IPS-15b (cell line): Measurements from ENCODE around the gene FMN1.

Experiments
- H3K27me3 ChIP-seq: one replicate; pipeline ENCODE4 v1.6.1; 2013; ENCODE audit warnings: low read length; ENCODE audit not compliant: control insufficient read depth, insufficient read depth
- H3K36me3 ChIP-seq: one replicate; pipeline ENCODE4 v1.6.1; 2013; ENCODE audit warnings: low read length; ENCODE audit not compliant: control insufficient read depth, insufficient read depth
- H3K4me1 ChIP-seq: one replicate; pipeline ENCODE4 v1.6.1; 2013; ENCODE audit warnings: mild to moderate bottlenecking, low read length; ENCODE audit not compliant: control insufficient read depth, insufficient read depth
- H3K4me3 ChIP-seq: one replicate; pipeline ENCODE4 v1.5.1; 2013; ENCODE audit warnings: low read depth, low read length
- H3K9ac ChIP-seq: one replicate; pipeline ENCODE4 v1.6.1; 2013; ENCODE audit warnings: low read depth, mild to moderate bottlenecking, low read length
- H3K9me3 ChIP-seq: one replicate; pipeline ENCODE4 v1.6.1; 2013; ENCODE audit warnings: mild to moderate bottlenecking, low read length; ENCODE audit not compliant: control insufficient read depth, insufficient read depth

The FMN1 gene

DNA sequence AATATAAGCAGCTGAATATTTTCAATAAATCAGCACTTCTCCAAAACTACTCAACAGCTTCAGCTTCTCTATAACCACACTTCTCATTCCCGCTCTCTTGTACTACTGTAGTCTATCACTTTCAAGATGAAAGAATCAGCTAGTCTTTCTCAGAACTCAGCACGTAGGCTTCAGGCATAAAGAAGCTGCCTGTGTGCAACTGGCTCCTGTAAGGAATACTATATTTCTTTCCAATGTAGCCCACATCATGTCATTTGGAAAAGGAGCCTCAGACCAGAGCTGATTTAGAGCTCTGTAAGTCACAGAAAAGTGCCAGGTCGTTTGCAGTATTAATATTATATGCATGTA is 62.3 kb downstream of the FMN1 start:
- H3K36me3 ChIP-seq, result no peaks in the 10 kb centered on the region
- H3K4me3 ChIP-seq, result no peak overlapping the region
- H3K9me3 ChIP-seq, result no peaks in the 10 kb centered on the region
- no peak overlapping the region for H3K9ac ChIP-seq
- H3K4me1 ChIP-seq, result no peaks in the 10 kb centered on the region
- H3K27me3 ChIP-seq, result no peaks in the 10 kb centered on the region

DNA sequence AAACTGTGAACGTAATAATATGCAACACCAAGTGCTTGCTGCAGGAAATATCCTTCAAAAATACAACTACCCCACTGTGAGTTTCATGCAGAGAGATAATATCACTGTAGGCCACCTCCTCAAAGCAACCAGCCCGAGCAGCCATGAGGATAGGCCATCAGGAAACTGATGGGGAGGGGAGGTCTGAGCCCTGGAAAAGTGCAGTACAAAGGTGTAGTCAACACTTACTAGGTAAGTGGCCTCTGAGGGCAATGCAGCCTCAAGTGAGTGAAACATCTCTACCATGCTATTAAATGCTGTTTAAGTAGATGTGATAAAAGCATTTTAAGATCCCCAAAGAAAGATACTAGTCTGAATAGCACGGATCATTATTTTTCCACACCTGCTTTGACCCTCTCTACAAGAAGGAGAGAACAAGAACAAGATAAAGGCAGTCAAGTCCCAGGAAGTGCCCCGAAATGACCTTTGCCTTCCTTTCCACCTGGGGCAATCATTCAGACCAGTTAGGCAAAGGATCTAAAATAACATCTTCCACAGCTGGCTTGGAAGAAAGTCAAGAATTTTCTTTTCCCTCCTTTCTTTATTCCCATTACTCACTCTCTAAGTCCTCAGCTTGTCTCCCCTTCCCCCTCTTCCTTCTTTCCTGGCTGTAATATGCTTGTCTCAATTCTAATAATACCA is 62.8 kb downstream of the FMN1 start:
- no peaks in the 10 kb centered on the region for H3K27me3 ChIP-seq
- no peaks in the 10 kb centered on the region for H3K9me3 ChIP-seq
- H3K9ac ChIP-seq, result no peak overlapping the region
- H3K36me3 ChIP-seq, result no peaks in the 10 kb centered on the region
- H3K4me3 ChIP-seq, result no peak overlapping the region
- no peaks in the 10 kb centered on the region for H3K4me1 ChIP-seq

DNA sequence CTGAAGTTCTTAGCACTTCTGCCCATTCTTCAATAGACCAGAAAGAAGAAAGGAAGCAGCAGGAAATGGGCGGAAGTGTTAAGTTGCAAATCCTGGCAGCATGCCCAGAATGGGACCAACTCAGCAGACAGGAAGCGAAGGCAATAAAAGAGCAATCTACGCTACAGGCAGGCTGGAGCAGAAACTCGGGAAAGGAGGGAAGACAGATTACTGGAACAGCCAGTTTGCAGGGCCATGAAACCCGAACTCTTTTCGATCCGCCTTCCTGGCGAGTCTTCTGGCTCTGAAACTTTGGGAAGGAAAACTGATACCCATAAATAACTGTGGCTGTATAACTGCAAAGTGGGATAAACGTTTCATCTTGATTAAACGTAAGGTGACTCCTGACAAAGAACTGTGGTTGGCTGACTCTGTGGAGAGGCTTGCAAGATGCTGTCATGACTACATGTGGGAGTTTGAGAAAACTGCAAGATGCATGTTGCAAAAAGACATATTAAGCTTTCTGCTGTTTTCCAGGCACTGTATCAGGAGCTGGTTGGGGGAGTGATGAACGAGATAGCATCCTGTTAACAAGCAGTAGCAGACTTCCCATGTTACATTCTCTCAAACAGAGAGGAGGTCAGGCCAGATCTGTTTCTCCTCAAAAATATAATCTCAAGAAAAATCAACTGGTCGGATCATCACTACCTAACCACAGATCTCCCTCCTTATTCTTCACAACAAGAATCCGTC is 67.8 kb downstream of the FMN1 start:
- no peaks in the 10 kb centered on the region for H3K36me3 ChIP-seq
- H3K4me3 ChIP-seq, result no peak overlapping the region
- H3K9me3 ChIP-seq, result no peaks in the 10 kb centered on the region
- no peaks in the 10 kb centered on the region for H3K4me1 ChIP-seq
- no peak overlapping the region for H3K9ac ChIP-seq
- no peaks in the 10 kb centered on the region for H3K27me3 ChIP-seq

DNA sequence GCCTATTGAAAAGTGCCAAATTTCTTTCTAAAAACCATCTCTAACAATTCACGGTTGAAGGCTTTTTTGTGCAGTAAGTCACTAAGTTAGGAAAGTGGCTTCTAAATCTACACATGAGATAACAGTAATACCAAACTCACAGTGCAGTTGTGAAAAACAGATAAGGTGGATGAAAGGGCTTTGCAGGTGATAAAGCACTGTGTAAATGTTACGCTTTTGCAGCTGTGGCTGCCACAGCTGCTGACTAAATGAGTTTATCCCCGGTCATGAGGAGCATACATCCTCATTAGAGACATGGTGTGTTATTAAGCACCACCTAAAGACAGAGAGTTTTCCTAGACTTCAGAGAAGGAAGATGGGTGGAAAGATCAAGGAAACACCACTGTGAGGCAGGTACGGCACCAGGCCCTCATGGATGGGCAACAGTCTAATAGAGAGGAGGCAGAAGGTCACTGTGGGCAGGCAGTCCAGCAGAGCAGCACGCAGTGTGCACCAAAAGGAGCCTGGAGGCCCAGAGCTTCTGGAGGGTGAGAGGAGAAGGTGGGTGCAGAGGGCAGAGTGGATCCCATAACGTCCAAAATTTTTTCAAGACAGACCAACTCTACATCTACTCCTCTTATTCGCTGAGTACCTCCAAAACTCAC is 68.5 kb downstream of the FMN1 start:
- H3K27me3 ChIP-seq, result no peaks in the 10 kb centered on the region
- H3K4me3 ChIP-seq, result no peak overlapping the region
- H3K9me3 ChIP-seq, result no peaks in the 10 kb centered on the region
- no peaks in the 10 kb centered on the region for H3K36me3 ChIP-seq
- H3K9ac ChIP-seq, result no peak overlapping the region
- no peaks in the 10 kb centered on the region for H3K4me1 ChIP-seq

DNA sequence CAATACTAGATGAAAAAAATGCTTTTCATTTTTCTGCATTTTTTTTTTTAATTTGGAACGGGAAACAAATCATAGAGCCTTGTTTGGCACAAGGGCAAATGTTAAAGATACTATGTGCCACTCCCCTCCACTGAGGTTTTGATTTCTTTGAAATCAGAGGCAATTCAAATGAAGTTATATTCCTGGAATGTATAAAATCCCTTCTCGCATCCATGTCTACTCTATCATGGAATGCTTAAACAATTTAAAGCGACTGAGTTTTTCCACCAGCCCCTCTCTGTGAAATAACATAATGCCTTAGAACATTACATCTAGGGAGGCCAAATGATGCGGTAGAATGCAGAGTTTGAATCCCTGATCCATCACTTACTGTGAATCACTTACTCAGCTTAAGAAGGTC is 69.7 kb downstream of the FMN1 start:
- H3K9ac ChIP-seq, result no peak overlapping the region
- no peaks in the 10 kb centered on the region for H3K9me3 ChIP-seq
- H3K4me3 ChIP-seq, result no peak overlapping the region
- H3K4me1 ChIP-seq, result no peaks in the 10 kb centered on the region
- H3K36me3 ChIP-seq, result no peaks in the 10 kb centered on the region
- no peaks in the 10 kb centered on the region for H3K27me3 ChIP-seq

DNA sequence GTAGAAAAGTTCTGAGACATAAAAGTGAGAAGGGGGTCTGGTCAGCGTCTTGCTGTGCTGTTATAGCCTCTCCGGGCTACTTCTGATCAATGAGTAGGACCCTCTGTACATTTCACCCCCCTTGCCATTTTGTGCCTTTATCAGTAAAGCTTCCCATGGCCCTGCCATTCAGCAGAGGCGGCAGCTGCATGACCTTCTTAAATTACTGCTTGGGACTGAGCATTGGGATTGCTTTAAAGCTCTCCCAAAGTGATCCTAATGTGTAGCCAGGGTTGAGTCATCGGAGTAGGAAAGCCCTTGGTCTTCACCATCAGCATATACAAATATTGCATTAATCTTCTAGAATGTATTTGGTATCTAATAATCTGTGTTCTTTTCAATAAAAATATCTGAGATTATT is 70.2 kb downstream of the FMN1 start:
- no peaks in the 10 kb centered on the region for H3K27me3 ChIP-seq
- H3K4me1 ChIP-seq, result no peaks in the 10 kb centered on the region
- H3K9me3 ChIP-seq, result no peaks in the 10 kb centered on the region
- no peaks in the 10 kb centered on the region for H3K36me3 ChIP-seq
- no peak overlapping the region for H3K4me3 ChIP-seq
- no peak overlapping the region for H3K9ac ChIP-seq

DNA sequence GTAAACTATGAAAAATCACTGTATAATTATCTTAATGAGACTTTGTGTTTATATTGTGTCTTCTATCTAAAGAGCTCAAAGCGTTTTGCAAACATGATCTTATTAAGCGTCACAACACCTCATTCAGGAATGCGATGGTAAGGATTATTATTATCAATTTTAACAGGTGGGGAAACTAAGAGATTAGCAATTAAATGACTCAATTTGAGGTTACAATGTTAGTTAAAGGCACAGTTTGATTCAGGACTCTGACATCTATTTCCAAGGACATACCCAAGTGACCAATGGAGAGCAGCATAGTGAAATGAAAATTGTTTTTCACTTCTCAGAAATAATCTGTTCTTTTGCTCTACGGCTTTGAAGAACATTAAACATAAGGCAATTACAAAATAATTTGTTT is 74.6 kb downstream of the FMN1 start:
- no peaks in the 10 kb centered on the region for H3K36me3 ChIP-seq
- no peaks in the 10 kb centered on the region for H3K4me1 ChIP-seq
- no peak overlapping the region for H3K4me3 ChIP-seq
- H3K27me3 ChIP-seq, result no peaks in the 10 kb centered on the region
- H3K9me3 ChIP-seq, result no peaks in the 10 kb centered on the region
- no peak overlapping the region for H3K9ac ChIP-seq

DNA sequence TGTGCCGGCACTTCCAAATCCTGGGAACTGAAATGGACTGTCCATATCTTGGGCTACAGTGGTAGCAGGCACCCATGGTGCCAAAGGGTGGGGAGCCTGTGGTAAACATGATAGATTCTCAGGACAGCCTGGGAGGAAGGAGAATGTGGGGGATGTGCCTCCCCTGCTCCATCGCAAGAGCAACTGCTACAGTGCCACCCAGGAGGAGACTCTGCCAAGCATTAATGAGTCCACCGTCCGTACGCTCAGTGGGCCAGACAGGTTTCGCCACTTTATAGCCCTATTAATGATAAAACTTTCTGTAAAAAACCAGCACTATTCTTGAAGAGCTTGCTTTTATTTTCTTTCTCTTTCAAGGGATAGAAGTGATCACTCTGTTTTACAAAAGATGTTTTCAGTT is 75.2 kb downstream of the FMN1 start:
- H3K36me3 ChIP-seq, result no peaks in the 10 kb centered on the region
- H3K9ac ChIP-seq, result no peak overlapping the region
- no peak overlapping the region for H3K4me3 ChIP-seq
- H3K27me3 ChIP-seq, result no peaks in the 10 kb centered on the region
- H3K9me3 ChIP-seq, result no peaks in the 10 kb centered on the region
- no peaks in the 10 kb centered on the region for H3K4me1 ChIP-seq

DNA sequence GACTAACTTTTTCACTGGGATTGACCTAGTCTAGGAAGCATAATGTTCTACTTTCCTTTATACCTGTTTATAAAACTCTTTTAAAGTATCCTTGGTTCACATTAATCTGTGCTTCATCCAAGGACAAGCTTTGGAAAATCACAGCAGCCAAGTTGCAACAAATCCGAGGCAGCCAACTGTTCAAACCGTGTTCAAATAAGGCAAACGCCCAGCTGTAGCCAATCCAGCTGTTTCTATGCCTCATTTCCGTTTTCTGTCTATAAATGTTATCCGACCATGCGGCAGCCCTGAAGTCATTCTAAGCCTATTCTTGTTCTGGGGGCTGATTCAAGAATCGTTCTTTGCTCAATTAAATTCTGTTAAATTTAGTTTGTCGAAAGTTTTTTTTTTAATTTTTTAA is 78.3 kb downstream of the FMN1 start:
- Histone ChIP-seq H3K4me3 (no peak overlapping the region), H3K36me3 (no peaks in the 10 kb centered on the region), H3K27me3 (no peaks in the 10 kb centered on the region), H3K4me1 (peaks cover 2% of the 10 kb centered on the region), H3K9ac (no peak overlapping the region), H3K9me3 (no peaks in the 10 kb centered on the region)

DNA sequence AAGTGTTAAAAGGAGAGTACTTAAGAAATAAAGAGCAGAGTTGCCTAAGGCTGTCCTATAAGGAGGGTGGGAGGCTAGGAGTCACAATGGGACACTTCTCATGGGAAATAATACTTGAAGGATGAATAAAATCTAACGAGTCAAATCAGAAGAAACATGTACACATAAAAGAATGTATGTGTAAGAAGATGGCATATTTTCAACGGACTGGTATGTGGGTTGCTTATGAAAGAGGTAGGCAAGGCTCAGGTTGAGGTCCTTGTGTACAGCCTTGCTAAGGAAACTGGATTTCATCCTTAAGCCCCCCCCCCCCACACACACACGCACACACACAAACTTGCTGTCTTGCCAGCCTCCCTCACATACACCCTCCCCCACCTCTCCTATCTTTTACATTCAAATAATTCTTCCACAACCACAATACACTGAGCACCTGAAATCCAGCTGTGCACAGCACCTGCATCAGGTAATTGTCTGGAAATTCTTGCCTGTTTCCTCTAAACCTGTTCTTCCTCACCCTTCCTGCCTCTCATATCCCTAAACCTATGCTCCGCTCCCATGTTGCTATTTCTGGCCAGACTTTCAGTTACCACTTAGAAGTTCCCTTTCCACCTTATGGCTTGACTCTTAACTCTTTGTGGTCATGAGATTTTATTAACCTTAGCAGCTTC is 79.2 kb downstream of the FMN1 start:
- peaks cover 8% of the 10 kb centered on the region for H3K4me1 ChIP-seq
- no peaks in the 10 kb centered on the region for H3K9me3 ChIP-seq
- no peaks in the 10 kb centered on the region for H3K27me3 ChIP-seq
- no peak overlapping the region for H3K4me3 ChIP-seq
- no peak overlapping the region for H3K9ac ChIP-seq
- no peaks in the 10 kb centered on the region for H3K36me3 ChIP-seq

DNA sequence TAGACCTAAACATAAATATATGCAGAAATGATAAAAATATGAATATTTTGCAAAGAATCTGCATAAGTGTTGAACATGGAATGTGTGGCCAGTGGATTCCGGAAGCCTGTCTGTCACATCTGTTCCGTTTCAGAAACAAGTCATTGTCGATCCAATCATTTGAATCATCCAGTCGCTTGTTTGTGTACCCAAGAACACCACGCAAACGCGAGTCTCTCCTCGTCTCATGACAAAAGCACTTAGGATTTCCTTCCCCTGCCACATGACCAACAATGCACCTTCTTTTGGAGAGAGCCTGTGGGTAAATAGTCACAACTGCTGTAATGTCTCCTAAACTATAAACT is 80.2 kb downstream of the FMN1 start:
- Histone ChIP-seq H3K4me3 (no peak overlapping the region), H3K36me3 (no peaks in the 10 kb centered on the region), H3K9ac (no peak overlapping the region), H3K4me1 (peaks cover 8% of the 10 kb centered on the region), H3K9me3 (no peaks in the 10 kb centered on the region), H3K27me3 (no peaks in the 10 kb centered on the region)
